A549 (cell line): ENCODE data around the gene ALDH4A1.

ENCODE experiments used
- CBX8 ChIP-seq: fragments of 200-600 bp; sonication (generic); IDR thresholded peaks from 2 replicates; pipeline ENCODE4 v1.6.1; 2016
- CTCF ChIP-seq: fragments of >200 bp; sonication (Bioruptor Twin); formaldehyde crosslinking; IDR thresholded peaks from 3 replicates; pipeline ENCODE4 v1.5.1; 2016
- MAFK ChIP-seq: fragments of 450-650 bp; IDR thresholded peaks from 2 replicates; pipeline ENCODE4 v1.6.1; 2014; ENCODE audit not compliant: partially characterized antibody
- POLR2A ChIP-seq: IDR thresholded peaks from 2 replicates; pipeline ENCODE4 v1.6.1; 2012; ENCODE audit warnings: mild to moderate bottlenecking, low read length
- RAD21 ChIP-seq, 2 experiments: fragments of >200 bp in 1 of 2; sonication (Bioruptor Twin) in 1 of 2; formaldehyde crosslinking in 1 of 2; IDR thresholded peaks in 1 of 2; conservative IDR thresholded peaks in 1 of 2; 2 replicates in 1 of 2; 3 replicates in 1 of 2; pipeline ENCODE4 v1.6.1; 2012 to 2018; ENCODE audit warnings: inconsistent platforms in 1 of 2
- REST ChIP-seq: fragments of 200-600 bp; sonication (generic); IDR thresholded peaks from 2 replicates; pipeline ENCODE4 v1.6.1; 2016; ENCODE audit warnings: antibody characterized with exemption, mild to moderate bottlenecking, moderate library complexity
- USF2 ChIP-seq: fragments of 450-650 bp; IDR thresholded peaks from 2 replicates; pipeline ENCODE4 v1.6.1; 2014; ENCODE audit warnings: antibody characterized with exemption

- TF ChIP-seq REST (no peak), CBX8 (no peak), RAD21 (conservative IDR thresholded peaks at IDR 0.05 in 1 of 2, IDR thresholded peaks at IDR 0.05 in 1 of 2) (no peak), MAFK (no peak), CTCF (no peak), POLR2A (no peak), USF2 (no peak)
These were observed 74.1 kb downstream of the ALDH4A1 start for GRCh38 chr1:18828224-18828623.
